GM19324 (cell line): ENCODE results near the gene MYBPC2.
"Not testable (repeated sequence)": the region's sequence is repeated elsewhere in the genome, so short reads cannot be mapped to it uniquely, and the experiment has no call there.

ENCODE experiments used
- ATAC-seq: cut with Tn5 transposase; IDR thresholded peaks from one replicate; pipeline ENCODE4 v1.9.1; 2021; ENCODE audit warnings: mild to moderate bottlenecking, moderate library complexity; ENCODE audit not compliant: unreplicated experiment, low FRiP score

MYBPC2 gene

GRCh38 chr19:50453243-50453642 is 20.6 kb downstream of the MYBPC2 start:
- no peak for ATAC-seq

GRCh38 chr19:50455992-50456391 is 23.3 kb downstream of the MYBPC2 start:
- no peak for ATAC-seq

GRCh38 chr19:50457300-50457699 is 24.6 kb downstream of the MYBPC2 start:
- no peak for ATAC-seq

GRCh38 chr19:50458396-50459066 is 25.8 kb downstream of the MYBPC2 start:
- ATAC-seq: no peak

GRCh38 chr19:50459067-50459456 is 26.4 kb downstream of the MYBPC2 start:
- ATAC-seq: no peak

GRCh38 chr19:50459638-50460037 is 26.9 kb downstream of the MYBPC2 start:
- no peak for ATAC-seq

- peak; percentile 47 for ATAC-seq
These were observed 27.6 kb downstream of the MYBPC2 start for GRCh38 chr19:50460161-50460765.

- ATAC-seq: no peak
These were observed 28.6 kb downstream of the MYBPC2 start for GRCh38 chr19:50461066-50461875.

- ATAC-seq: no peak
These were observed 30.3 kb downstream of the MYBPC2 start for GRCh38 chr19:50462970-50463369.

- ATAC-seq: no peak
These were observed 31.7 kb downstream of the MYBPC2 start for GRCh38 chr19:50464348-50464747.

GRCh38 chr19:50465000-50465399 is 32.3 kb downstream of the MYBPC2 start:
- ATAC-seq: no peak

- no peak for ATAC-seq
These were observed 33.5 kb downstream of the MYBPC2 start for GRCh38 chr19:50465986-50466705.

- ATAC-seq: no peak
These were observed 34.0 kb downstream of the MYBPC2 start for GRCh38 chr19:50466706-50467039.

- no peak for ATAC-seq
These were observed 34.9 kb downstream of the MYBPC2 start for GRCh38 chr19:50467566-50467965.

- ATAC-seq: no peak
These were observed 36.1 kb downstream of the MYBPC2 start for GRCh38 chr19:50468818-50469217.

GRCh38 chr19:50473336-50473735 is 40.6 kb downstream of the MYBPC2 start:
- ATAC-seq: not testable (repeated sequence)

GRCh38 chr19:50475101-50475568 is 42.4 kb downstream of the MYBPC2 start:
- ATAC-seq: no peak

GRCh38 chr19:50475736-50476223 is 43.1 kb downstream of the MYBPC2 start:
- ATAC-seq: peak; percentile 29

- ATAC-seq: peak; percentile 85
These were observed 43.7 kb downstream of the MYBPC2 start, which contains the start of the genes EMC10 and GARIN5A for GRCh38 chr19:50476224-50476906. Gene EMC10 (plus strand): TSS chr19:50476507. CDS start chr19:50476545, 38 bp downstream. Gene GARIN5A (minus strand): TSS chr19:50476848. CDS start chr19:50476388, 460 bp downstream.

- no peak for ATAC-seq
These were observed 44.2 kb downstream of the MYBPC2 start for GRCh38 chr19:50476907-50477238.
